22Rv1 (cell line): ENCODE data around the gene IFI35.

Experiments
- ZFX ChIP-seq: fragments of 450-650 bp; IDR thresholded peaks from 2 replicates; pipeline ENCODE4 v1.6.1; 2017; ENCODE audit warnings: antibody characterized with exemption, borderline replicate concordance
- TF ChIP-seq, protein P1 (sequence below): fragments of 450-650 bp; IDR thresholded peaks from 2 replicates; pipeline ENCODE4 v1.5.1; 2017; ENCODE audit warnings: mild to moderate bottlenecking

DNA sequence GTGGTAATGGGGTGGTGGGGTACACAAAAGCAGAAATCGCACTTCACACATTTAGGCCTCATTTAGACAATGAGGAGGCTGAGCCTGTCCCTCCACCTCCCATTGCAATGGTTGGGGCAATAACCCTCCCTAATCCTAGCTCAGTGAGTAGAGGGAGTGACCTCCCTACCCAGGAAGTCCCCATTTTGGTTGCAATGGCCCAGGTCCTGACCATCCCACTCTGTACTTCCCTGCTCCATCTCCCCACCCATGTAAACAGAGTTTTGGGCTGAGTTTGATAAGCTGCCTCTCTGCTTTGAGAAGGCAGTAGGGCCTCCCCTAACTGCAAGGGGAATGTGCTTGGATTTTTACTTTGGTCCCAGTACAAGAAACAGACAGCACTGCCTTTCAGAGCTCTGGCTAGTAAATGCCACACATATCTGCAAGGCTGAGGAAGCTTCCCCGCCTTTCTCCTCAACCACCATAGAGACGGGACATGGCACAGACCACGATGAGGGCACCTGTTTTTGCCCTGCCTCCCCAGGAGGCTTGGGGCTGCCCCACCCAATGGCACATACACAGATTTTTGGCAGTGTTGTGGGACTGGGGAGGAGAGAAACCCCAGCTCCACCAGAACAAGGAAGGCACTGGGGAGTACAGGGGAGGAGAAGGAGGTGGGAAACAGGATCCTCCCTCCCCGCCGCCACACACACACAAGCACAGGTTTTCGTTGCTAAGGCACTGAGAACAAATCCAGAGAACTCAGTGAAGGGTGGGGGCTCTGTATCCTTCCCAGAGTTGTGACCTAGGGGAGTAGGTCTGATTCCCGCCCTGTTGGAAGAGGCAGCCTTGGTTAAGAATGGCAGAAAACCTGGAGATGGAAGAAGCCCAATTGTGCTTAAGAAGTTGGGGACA, 8.3 kb downstream of the IFI35 start:
- TF ChIP-seq, protein P1, sequence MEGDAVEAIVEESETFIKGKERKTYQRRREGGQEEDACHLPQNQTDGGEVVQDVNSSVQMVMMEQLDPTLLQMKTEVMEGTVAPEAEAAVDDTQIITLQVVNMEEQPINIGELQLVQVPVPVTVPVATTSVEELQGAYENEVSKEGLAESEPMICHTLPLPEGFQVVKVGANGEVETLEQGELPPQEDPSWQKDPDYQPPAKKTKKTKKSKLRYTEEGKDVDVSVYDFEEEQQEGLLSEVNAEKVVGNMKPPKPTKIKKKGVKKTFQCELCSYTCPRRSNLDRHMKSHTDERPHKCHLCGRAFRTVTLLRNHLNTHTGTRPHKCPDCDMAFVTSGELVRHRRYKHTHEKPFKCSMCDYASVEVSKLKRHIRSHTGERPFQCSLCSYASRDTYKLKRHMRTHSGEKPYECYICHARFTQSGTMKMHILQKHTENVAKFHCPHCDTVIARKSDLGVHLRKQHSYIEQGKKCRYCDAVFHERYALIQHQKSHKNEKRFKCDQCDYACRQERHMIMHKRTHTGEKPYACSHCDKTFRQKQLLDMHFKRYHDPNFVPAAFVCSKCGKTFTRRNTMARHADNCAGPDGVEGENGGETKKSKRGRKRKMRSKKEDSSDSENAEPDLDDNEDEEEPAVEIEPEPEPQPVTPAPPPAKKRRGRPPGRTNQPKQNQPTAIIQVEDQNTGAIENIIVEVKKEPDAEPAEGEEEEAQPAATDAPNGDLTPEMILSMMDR, result no peak
- TF ChIP-seq ZFX, result no peak
